Effector memory CD8-positive, alpha-beta T cell (primary cell): Measurements from ENCODE around the gene MDH1.
"Not testable (repeated sequence)": the region's sequence is repeated elsewhere in the genome, so short reads cannot be mapped to it uniquely, and the experiment has no call there.

Experiments used
- ATAC-seq: fragments of 150-1000 bp; cut with Tn5 transposase; replicated peaks from 2 replicates; pipeline ENCODE4 v1.10.0; 2021; ENCODE audit warnings: mild to moderate bottlenecking, moderate library complexity
- DNase-seq, 3 experiments: peaks; one replicate each; pipeline ENCODE4 v3.0.0; 2021
- H3K27ac Mint-ChIP-seq, 2 donors: one replicate each; pipeline ENCODE4 v1.8.0; 2022; ENCODE audit warnings: mild to moderate bottlenecking in 2 of 2, mixed read lengths in 2 of 2, moderate library complexity in 2 of 2
- H3K27me3 Mint-ChIP-seq, 2 donors: one replicate each; pipeline ENCODE4 v1.8.0; 2022; ENCODE audit warnings: mixed read lengths in 2 of 2
- H3K36me3 Mint-ChIP-seq: one replicate; pipeline ENCODE4 v1.8.0; 2022; ENCODE audit warnings: mild to moderate bottlenecking, moderate library complexity, mixed read lengths; ENCODE audit not compliant: insufficient read depth
- H3K4me1 Mint-ChIP-seq, 2 donors: one replicate each; pipeline ENCODE4 v1.8.0; 2022; ENCODE audit warnings: low read depth in 2 of 2, mixed read lengths in 2 of 2
- H3K4me3 Mint-ChIP-seq, 2 donors: one replicate each; pipeline ENCODE4 v1.8.0; 2022; ENCODE audit warnings: mild to moderate bottlenecking in 2 of 2, mixed read lengths in 2 of 2, moderate library complexity in 2 of 2
- H3K9me3 Mint-ChIP-seq, 2 donors: one replicate each; pipeline ENCODE4 v1.8.0; 2022; ENCODE audit warnings: mixed read lengths in 2 of 2

The MDH1 gene

DNA sequence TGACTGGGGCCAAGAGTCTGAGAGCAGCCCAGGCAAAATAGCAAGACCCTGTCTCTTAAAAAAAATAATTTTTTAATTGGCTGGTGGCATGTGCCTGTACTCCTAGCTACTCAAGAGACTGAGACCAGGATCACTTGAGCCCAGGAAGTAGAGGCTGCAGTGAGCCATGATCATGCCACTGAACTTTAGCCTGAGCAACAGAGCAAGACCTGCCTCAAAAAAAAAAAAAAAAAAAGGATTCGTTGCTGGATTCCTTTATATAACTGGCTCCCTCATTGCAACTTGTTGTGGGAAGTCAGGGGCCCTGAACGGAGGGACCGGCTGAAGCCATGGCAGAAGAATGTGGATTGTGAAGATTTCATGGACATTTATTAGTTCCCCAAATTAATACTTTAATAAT, 15.7 kb upstream of the MDH1 start:
- not testable (repeated sequence) for DNase-seq, H3K36me3 Mint-ChIP-seq, H3K4me1 Mint-ChIP-seq, H3K27ac Mint-ChIP-seq, H3K4me3 Mint-ChIP-seq, H3K27me3 Mint-ChIP-seq, ATAC-seq
- peaks cover 0 to 19% of the 10 kb centered on the region in 2 donors for H3K9me3 Mint-ChIP-seq

DNA sequence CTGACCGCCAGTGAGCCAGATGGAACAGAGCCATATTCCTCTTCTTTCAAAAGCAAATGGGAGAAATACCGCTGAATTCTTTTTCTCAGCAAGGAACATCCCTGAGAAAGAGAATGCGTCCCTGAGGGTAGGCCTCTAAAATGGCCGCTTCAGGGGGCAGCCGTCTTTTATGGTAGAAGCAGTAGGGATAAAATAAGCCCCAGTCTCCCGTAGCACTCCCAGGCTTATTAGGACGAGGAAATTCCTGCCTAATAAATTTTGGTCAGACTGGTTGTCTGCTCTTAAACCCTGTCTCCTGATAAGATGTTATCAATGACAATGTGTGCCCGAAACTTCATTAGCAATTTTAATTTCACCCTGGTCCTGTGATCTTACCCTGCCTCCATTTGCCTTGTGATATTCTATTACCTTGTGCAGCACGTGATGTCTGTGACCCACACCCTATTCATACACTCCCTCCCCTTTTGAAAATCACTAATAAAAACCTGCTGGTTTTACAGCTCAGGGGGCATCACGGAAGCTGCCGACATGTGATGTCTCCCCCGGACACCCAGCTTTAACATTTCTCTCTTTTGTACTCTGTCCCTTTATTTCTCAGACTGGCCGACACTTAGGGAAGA, 14.9 kb upstream of the MDH1 start:
- ATAC-seq, H3K27ac Mint-ChIP-seq, DNase-seq, H3K36me3 Mint-ChIP-seq, H3K4me3 Mint-ChIP-seq, H3K27me3 Mint-ChIP-seq, H3K4me1 Mint-ChIP-seq: not testable (repeated sequence)
- peaks cover 0 to 12% of the 10 kb centered on the region in 2 donors for H3K9me3 Mint-ChIP-seq

DNA sequence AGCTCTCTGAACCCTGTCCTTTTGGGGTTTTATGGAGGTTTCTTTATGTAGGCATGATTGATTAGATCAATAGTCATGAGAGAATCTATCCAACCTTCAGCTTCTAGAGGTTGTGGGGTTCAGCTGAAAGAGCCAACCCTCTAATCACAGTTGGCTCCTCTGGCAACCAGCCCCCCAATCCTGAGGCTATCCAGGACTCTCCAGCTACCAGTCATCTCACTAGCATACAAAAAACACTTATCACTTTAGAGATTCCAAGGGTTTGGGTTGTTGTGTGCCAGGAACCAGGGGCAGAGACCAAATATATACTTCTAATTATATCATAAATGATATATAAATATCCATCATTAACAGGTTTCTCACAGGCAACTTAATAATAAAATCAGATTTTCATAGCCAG, 12.2 kb upstream of the MDH1 start:
- DNase-seq: no peak
- no peak overlapping the region for H3K27ac Mint-ChIP-seq
- no peaks in the 10 kb centered on the region for H3K36me3 Mint-ChIP-seq
- no peak overlapping the region for H3K4me3 Mint-ChIP-seq
- peaks cover 0 to 11% of the 10 kb centered on the region in 2 donors for H3K4me1 Mint-ChIP-seq
- peaks cover 0 to 7% of the 10 kb centered on the region in 2 donors for H3K9me3 Mint-ChIP-seq
- ATAC-seq: no peak
- H3K27me3 Mint-ChIP-seq: no peaks in the 10 kb centered on the region

DNA sequence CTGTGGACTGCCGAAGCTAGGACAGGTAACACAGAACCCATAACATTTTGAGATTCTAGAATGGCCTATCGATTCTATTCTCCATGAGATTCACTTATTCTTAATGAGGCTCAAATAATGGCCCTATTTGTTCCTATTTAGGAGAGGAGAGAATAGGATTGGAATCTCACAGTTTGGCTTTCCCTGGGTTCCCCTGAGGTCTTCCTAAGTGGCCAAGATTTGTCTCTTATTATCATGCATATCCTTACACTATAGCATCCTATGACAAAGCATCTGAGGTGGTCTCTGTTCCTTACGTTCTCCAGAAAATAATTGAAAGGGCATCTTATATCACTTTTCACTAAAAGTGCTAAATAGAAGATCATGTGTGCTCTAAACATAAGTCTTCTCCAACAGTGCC, 10.0 kb upstream of the MDH1 start:
- Mint-ChIP-seq H3K27ac (no peak overlapping the region), H3K27me3 (no peaks in the 10 kb centered on the region), H3K36me3 (no peaks in the 10 kb centered on the region), H3K4me1 (peaks cover 0 to 11% of the 10 kb centered on the region in 2 donors), H3K9me3 (peaks cover 0 to 6% of the 10 kb centered on the region in 2 donors), H3K4me3 (no peak overlapping the region)
- DNase-seq (no peak), ATAC-seq (no peak)

DNA sequence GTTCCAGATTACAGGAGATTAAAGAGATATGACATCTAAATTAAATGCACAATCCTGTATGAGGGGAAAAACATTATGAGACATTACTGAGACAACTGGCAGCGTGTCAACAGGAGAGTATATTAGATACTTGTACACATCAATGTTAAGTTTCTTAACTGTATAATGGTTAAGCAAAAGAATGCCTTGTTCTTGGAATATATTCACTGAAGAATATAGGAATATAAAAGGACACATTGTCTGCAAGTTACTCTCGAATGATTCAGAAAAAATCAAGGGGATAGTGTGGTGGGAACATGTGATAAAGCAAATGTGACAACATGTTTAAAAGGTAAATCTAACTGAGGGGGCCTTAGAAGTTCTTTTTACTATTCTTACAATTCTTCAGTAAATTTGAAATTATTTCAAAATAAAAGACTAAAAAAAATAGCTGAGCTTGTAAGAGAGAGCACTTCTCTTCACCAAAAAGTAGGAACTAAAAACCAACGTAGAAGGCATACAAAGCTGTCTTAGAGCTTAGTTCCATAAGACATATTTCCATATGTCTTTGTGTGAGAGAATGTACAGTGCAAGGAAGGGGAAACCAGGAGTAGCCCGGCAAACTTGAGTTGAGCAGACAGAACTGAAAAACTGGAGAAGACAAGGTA, 8.0 kb upstream of the MDH1 start:
- H3K4me1 Mint-ChIP-seq: peaks cover 0 to 11% of the 10 kb centered on the region in 2 donors
- DNase-seq (no peak), ATAC-seq (no peak)
- H3K27ac Mint-ChIP-seq: peak overlapping the region in 1 of 2 donors; percentile 20
- no peaks in the 10 kb centered on the region for H3K27me3 Mint-ChIP-seq
- no peaks in the 10 kb centered on the region for H3K36me3 Mint-ChIP-seq
- no peaks in the 10 kb centered on the region for H3K9me3 Mint-ChIP-seq
- H3K4me3 Mint-ChIP-seq: no peak overlapping the region

DNA sequence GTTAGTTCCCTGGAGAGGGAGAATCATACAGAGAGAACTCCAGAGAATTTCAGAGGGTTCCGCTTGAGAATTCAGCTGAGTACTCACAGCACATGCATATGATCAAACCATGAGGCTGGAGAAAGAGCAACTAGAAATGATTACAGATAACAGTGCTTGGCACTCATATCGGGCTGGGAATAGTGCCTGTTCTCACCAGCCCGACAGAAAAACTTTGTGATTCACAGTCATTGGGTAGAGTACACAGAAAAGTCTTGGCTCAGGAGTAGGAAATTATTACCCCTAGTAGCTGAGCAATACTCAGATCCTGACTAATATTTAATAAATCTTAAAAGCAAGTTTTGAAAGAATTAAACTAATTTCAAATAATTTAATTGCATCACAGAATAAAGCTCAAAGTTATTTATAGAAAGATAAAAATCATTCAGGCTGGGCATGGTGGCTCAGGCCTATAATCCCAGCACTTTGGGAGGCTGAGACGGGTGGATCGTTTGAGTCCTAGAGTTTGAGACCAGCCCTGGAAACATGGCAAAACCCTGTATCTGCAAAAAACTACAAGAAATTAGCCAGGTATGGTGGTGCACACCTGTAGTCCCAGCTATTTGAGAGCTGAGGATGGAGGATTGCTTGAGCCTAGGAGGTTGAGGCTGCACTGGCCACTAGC, 7.3 kb upstream of the MDH1 start:
- Mint-ChIP-seq H3K9me3 (no peaks in the 10 kb centered on the region), H3K4me1 (peaks cover under 1 to 9% of the 10 kb centered on the region in 2 donors), H3K36me3 (no peaks in the 10 kb centered on the region), H3K27ac (no peak overlapping the region), H3K4me3 (no peak overlapping the region), H3K27me3 (no peaks in the 10 kb centered on the region)
- DNase-seq (no peak), ATAC-seq (no peak)

DNA sequence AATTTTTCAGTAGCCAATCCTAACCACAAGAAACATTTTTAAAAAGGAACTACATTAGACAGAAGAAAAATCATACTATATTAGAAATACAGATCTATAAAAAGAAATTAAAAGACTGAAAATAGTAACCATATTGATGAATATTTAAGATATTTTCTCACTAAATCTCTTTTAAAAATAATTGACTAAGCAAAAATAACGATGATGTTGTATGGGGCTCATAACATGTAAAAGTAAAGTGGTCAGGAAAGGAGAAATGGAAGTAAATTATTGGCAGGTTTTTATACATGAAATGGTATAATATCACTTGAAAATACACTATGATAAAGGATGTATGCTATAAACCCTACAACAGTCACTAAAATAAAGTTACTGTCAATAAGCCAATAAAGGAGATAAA, 5.9 kb upstream of the MDH1 start:
- Mint-ChIP-seq H3K9me3 (no peaks in the 10 kb centered on the region), H3K4me3 (no peak overlapping the region), H3K27me3 (no peaks in the 10 kb centered on the region), H3K4me1 (peaks cover 12 to 21% of the 10 kb centered on the region in 2 donors), H3K36me3 (peaks cover 7% of the 10 kb centered on the region), H3K27ac (no peak overlapping the region)
- DNase-seq (no peak), ATAC-seq (no peak)

DNA sequence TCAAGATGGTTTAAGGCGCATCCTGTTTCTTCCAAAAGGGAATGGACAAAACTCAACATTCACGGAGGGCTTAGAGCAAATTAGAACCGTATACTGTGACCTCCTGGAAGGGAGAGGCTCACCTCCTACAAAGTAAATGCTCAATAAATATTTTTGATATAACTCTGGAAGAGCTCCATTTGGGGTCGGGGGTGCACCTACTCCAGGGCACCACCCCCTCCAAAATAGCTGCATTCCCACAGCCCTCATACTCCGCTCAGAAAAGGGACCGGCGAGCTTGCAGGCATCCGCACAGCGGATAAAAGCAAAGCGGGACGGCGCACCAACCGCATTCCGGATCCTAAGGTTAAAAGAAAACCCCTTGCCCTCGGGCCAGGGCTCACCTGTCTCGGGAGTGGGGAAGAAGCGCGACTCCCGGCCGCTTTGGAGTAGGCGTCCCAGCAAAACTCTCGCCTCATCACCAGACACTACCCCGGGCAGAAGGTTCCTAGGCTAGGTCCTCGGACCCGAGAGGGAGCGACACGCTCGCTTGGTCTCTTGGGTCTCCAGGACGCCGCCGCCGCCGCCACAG, 864 bp upstream of the MDH1 start:
- peak overlapping the region; percentile 91 to 95 for H3K27ac Mint-ChIP-seq
- H3K27me3 Mint-ChIP-seq: no peaks in the 10 kb centered on the region
- H3K4me1 Mint-ChIP-seq: peaks cover 19 to 36% of the 10 kb centered on the region in 2 donors
- no peaks in the 10 kb centered on the region for H3K9me3 Mint-ChIP-seq
- ATAC-seq (no peak), DNase-seq (no peak)
- H3K4me3 Mint-ChIP-seq: peak overlapping the region; percentile 93 to 96
- H3K36me3 Mint-ChIP-seq: peaks cover 27% of the 10 kb centered on the region

DNA sequence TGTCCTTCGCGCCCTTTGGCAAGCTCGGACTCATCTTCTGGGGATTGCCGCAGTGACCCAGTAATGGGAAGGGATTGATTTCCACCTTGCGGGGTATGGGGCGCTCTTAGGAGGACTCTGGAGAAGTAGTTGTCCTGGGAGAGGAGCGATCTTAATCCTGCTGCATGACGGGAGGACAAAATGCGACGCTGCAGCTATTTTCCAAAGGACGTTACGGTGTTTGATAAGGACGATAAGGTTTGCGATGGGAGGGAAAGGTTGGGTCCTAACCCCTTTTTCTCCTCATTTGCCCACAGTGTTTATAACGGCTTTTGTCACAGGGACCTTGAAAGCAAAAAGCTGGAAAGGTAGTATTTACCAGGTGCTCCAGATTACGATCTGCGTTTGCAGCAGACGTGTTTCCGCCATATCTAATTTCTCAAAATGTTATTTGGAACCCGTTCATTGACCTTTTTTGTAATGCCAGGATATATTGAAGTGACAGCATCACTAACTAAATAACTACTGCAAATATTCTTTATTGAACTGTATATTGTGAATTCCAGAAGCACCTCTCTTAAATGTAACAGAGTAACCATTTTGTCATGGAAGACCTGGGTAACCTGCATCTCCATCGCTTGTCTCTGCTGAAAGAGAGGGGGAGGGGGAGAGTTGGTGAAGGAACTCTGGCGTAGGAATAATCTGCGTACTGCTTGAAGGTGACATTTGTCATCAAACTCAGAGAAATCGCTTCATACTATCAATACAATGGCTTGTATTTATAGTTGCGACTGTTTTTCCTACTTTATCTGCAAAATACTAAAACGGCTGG, 590 bp downstream of the MDH1 start:
- H3K9me3 Mint-ChIP-seq: no peaks in the 10 kb centered on the region
- peak overlapping the region; percentile 93 to 96 for H3K4me3 Mint-ChIP-seq
- no peak for ATAC-seq
- H3K27ac Mint-ChIP-seq: peak overlapping the region; percentile 91 to 95
- peaks cover 39% of the 10 kb centered on the region for H3K36me3 Mint-ChIP-seq
- H3K27me3 Mint-ChIP-seq: no peaks in the 10 kb centered on the region
- DNase-seq: peak in 1 of 3 experiments; percentile 4
- H3K4me1 Mint-ChIP-seq: peaks cover 19 to 39% of the 10 kb centered on the region in 2 donors

DNA sequence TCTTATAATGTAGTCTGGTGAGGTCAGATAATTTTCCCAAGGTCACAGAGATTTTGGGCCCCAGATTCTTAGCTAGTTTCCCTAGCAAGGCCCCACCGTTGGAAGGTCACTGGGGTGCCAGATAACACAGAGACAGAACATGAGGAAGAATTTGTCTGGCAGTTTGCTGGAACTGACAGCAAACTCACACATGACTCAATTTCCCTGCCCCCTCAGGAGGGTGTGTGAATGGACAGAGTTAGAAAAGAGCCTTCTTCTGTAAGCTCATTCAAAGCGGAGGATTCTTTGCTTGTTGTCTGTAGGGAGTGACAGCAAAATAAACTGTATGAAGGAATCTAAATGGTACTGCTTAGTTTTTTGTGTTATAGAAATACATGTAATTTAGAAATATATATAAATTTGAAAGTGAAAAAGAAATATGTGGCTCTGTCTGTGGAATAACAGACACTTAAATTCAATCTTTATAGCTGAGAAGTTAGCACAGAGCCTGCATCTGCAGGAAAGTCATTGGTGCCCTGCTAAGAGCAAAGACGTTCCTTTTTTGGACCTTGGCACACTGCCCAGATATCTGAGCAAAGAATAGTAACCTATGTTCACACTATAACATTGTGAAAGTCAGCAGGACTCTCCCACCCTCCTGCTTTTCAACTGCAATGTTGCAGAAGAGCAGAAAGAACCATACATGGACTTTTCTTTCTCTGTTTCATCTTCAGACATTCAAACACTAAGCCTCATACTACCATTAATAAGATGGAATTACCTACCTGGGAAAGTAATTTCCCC, 2.1 kb downstream of the MDH1 start:
- no peaks in the 10 kb centered on the region for H3K27me3 Mint-ChIP-seq
- DNase-seq (no peak), ATAC-seq (no peak)
- H3K4me3 Mint-ChIP-seq: no peak overlapping the region
- peaks cover 19 to 45% of the 10 kb centered on the region in 2 donors for H3K4me1 Mint-ChIP-seq
- no peaks in the 10 kb centered on the region for H3K9me3 Mint-ChIP-seq
- peaks cover 44% of the 10 kb centered on the region for H3K36me3 Mint-ChIP-seq
- peak overlapping the region in 1 of 2 donors; percentile 54 for H3K27ac Mint-ChIP-seq

DNA sequence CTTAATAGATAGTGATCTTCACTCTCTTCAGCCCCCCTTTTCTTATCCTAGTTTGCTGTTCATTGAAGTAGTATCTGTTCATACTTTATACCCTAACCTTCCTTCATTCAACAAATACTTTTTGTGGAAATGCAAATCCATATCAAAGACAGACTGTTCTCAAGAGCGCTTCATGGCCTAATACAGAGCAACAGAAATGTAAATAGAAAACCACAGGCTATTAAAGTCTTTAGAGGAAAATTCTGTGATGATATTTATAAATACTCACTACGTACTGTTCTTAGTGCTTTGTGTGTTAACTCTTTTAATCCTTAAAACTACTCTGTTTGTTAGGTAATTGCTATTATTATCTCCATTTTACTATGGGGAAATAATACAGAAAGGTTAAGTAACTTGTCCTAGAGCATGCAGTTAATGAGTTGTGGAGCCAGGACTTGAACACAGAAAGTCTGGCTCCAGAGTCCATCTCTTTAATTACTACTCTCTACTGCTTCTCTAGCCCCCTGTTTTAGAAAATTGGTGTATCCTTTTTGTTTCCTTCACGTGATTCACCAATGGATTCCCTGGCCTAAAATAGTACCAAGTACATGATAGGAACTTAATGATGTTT, 2.9 kb downstream of the MDH1 start:
- H3K9me3 Mint-ChIP-seq: no peaks in the 10 kb centered on the region
- H3K27ac Mint-ChIP-seq: no peak overlapping the region
- no peak for DNase-seq
- peaks cover 49% of the 10 kb centered on the region for H3K36me3 Mint-ChIP-seq
- H3K4me3 Mint-ChIP-seq: no peak overlapping the region
- peaks cover 18 to 45% of the 10 kb centered on the region in 2 donors for H3K4me1 Mint-ChIP-seq
- no peaks in the 10 kb centered on the region for H3K27me3 Mint-ChIP-seq
- ATAC-seq: no peak

DNA sequence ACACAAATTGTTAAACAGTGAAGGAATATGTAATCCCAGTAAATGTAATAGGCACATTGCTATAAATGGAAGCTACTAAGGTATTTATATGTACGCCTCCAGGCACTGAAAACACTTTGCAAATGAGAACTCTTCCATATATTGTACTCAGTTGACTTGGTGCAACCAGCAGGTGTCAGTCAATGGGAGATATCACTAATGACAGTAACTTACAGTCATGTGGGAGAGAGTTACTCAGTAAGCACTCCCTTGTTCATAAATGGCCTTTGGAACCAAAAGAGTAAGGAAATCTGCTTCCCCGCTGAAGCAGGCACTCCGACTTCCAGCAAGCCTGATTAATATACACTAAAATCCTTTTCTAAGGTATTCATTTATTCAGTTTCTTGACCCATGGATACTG, 5.9 kb downstream of the MDH1 start:
- no peak overlapping the region for H3K27ac Mint-ChIP-seq
- H3K36me3 Mint-ChIP-seq: peaks cover 42% of the 10 kb centered on the region
- H3K4me1 Mint-ChIP-seq: peaks cover 1 to 30% of the 10 kb centered on the region in 2 donors
- DNase-seq: no peak
- H3K9me3 Mint-ChIP-seq: no peaks in the 10 kb centered on the region
- no peak overlapping the region for H3K4me3 Mint-ChIP-seq
- ATAC-seq: no peak
- no peaks in the 10 kb centered on the region for H3K27me3 Mint-ChIP-seq
